ENCODE data around the gene MMAB.

MMAB gene

DNA sequence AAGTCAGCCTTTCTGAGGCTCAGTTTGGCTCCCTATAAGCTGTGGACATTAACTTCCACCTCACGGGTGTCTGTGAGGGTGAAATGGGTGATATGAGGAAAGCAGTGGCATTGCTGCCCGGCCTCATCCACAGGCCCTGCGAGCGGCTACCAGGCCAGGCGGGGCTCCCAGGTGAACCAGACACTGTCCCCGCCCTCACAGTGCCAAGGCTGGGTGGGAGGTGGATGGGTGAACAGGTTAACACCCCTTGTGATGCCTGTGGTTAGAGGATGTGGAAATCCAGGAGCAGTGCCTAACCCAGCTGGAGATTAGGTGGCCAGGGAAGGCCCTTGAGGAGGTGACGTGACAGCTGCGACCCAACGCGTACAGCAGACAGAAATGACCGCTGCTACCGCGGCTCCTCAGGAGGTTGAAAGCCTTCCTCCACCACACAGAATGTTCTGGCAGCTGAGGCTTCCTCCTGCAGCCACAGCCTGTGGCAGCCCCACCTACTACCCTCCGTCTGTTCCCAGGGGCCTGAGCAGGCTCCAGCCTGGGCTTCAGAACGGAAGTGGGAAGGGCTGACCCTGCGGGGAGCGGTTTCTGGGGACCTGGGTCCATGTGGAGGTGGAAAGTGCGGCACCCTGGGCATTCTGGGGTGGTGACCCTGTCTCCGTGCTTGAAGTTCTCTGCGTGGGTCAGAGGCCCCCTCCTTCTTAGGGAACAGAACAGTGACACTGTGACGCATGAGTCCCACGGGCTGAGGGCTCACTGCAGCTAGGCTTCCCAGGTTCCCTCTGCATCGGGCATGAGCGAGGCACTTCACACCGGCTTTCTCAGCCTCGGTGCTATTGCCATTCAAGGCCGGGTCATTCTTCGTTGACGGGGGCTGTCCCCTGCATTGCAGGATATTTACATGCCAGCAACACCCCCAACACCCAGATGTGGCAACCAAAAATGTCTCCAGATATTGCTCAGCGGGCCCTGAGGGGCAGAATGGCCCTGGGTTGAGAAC, 9.7 kb downstream of the MMAB start:
- TF ChIP-seq, protein P1, sequence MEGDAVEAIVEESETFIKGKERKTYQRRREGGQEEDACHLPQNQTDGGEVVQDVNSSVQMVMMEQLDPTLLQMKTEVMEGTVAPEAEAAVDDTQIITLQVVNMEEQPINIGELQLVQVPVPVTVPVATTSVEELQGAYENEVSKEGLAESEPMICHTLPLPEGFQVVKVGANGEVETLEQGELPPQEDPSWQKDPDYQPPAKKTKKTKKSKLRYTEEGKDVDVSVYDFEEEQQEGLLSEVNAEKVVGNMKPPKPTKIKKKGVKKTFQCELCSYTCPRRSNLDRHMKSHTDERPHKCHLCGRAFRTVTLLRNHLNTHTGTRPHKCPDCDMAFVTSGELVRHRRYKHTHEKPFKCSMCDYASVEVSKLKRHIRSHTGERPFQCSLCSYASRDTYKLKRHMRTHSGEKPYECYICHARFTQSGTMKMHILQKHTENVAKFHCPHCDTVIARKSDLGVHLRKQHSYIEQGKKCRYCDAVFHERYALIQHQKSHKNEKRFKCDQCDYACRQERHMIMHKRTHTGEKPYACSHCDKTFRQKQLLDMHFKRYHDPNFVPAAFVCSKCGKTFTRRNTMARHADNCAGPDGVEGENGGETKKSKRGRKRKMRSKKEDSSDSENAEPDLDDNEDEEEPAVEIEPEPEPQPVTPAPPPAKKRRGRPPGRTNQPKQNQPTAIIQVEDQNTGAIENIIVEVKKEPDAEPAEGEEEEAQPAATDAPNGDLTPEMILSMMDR (IDR thresholded peaks at IDR 0.05): no peak
- intact Hi-C loops (cut with DNase I; ENCODE audit: low total_unique reads): no loop called here
- peaks cover 22 to 100% (median 73%) of the 10 kb centered on the region in 3 donors for H3K36me3 ChIP-seq

DNA sequence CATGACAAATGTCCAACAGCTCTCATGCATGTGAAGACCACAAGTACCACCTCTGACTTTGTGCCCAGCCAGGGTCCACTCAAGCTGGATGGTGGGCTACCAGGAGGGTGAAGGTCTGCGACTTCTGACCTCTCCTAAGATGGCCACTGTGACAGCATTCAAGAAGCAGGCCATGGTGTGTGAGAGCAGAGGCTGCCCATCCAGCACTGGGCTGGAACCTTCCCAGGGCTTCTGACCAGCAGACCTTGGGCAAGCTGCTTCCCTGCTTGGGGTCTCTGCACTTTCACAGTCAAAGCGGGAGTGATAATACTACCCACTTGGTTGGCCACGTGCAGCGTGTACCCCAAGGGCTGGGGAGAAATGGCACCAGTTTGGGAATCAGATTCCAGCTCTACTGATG, 10.4 kb downstream of the MMAB start:
- Histone ChIP-seq H3K27ac (no peak overlapping the region), H3K4me3 (no peak overlapping the region), H3K9me3 (no peaks in the 10 kb centered on the region), H3K4me1 (no peaks in the 10 kb centered on the region), H3K36me3 (peaks cover 19 to 100% (median 66%) of the 10 kb centered on the region in 3 donors), H3K27me3 (no peaks in the 10 kb centered on the region)
- TF ChIP-seq, protein P1 (IDR thresholded peaks at IDR 0.05): no peak
- intact Hi-C loops (cut with DNase I; ENCODE audit: low total_unique reads): no loop called here
- DNase-seq: no peak

More for the DNA sequence above, 9.7 kb downstream of the MMAB start:
- Histone ChIP-seq H3K4me1 (no peaks in the 10 kb centered on the region), H3K9me3 (no peaks in the 10 kb centered on the region), H3K27me3 (no peaks in the 10 kb centered on the region), H3K27ac (no peak overlapping the region), H3K4me3 (no peak overlapping the region)
- no peak for DNase-seq

DNA sequence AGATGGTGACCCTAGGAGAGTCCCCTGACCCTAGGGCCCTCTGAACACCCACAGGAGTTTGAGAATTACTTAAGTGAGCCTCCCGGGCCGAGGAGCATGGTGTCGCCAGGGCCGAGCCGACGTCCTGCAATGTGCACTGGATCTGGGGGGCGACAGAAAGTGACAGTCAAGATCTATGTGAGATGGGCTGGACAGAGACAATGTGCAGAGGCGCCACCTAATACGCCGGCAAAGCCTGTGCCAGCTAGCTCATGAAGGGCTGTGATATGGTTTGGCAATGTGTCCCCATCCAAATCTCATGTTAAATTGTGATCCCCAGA, 11.6 kb downstream of the MMAB start:
- intact Hi-C loops (cut with DNase I; ENCODE audit: low total_unique reads): no loop called here

DNA sequence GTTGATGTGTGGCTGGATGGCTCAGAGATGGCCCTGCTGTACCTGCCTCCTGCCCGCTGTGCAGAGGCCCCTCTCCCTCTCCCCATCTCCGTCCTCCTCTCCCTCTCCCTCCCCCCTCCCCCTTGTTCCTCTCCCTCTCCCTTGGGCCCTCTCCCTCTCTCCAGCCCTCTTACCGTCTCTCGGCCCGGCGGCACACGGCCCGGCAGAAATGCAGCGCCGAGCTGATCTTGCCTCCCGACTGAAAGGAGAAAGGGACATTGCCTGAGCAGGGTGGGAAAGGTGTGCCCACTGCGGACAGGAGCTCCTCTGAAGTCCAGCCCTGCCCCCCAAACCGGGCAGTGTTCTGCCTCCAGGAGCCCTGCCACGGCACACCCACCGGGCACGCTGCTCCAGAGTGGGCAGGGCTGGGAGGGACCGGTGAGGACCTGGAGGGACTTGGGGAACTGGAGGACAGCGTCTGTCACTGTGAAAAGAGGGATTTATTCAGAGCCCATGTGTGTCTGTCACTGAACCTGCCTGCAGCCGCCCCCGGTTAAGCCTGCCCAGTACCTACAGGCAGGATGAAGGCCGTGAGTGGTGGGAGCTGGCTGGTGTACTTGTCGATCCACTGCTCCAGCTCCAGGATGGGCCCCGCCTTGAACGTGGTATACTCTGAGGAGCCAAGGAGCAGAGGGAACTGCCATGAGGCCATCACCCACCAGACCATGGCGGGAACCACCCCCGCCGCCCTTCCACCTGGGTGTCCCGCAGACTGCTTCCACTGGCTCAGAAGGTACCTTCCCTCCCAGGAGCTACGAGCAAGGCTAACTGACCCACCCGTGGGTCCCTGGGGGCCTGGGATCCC, 12.2 kb downstream of the MMAB start:
- Histone ChIP-seq H3K27ac (no peak overlapping the region), H3K4me1 (no peaks in the 10 kb centered on the region), H3K4me3 (no peak overlapping the region), H3K9me3 (no peaks in the 10 kb centered on the region), H3K36me3 (peaks cover 11 to 99% (median 50%) of the 10 kb centered on the region in 3 donors), H3K27me3 (no peaks in the 10 kb centered on the region)
- no peak for DNase-seq
- TF ChIP-seq, protein P1 (IDR thresholded peaks at IDR 0.05): no peak
- intact Hi-C loops (cut with DNase I; ENCODE audit: low total_unique reads): no loop called here

More for the DNA sequence above, 11.6 kb downstream of the MMAB start:
- no peaks in the 10 kb centered on the region for H3K9me3 ChIP-seq
- H3K27me3 ChIP-seq: no peaks in the 10 kb centered on the region
- DNase-seq: no peak
- H3K27ac ChIP-seq: no peak overlapping the region
- H3K36me3 ChIP-seq: peaks cover 11 to 100% (median 56%) of the 10 kb centered on the region in 3 donors
- no peaks in the 10 kb centered on the region for H3K4me1 ChIP-seq
- H3K4me3 ChIP-seq: no peak overlapping the region
- TF ChIP-seq, protein P1 (IDR thresholded peaks at IDR 0.05): no peak

DNA sequence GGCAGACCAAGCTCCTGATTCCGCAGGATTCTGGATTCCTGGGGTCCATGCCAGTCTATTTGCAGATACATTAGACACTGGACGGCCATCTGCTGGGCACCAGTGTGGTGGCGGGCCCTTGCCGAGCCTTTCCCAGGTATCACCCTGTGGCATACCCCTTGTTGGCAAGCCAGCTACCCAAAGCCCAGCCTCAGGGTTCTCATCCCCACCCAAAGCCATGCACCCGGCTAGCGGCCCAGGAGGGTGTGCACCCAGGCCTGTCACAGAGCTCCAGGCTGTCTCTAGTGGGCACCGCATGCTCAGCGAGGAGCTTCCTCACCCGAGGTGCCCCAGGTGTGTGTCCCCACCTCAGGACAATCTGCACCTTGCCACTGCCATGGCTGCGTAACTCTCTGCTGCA, 13.7 kb downstream of the MMAB start:
- Histone ChIP-seq H3K4me1 (no peaks in the 10 kb centered on the region), H3K36me3 (peaks cover 11 to 87% (median 38%) of the 10 kb centered on the region in 3 donors), H3K27me3 (no peaks in the 10 kb centered on the region), H3K4me3 (no peak overlapping the region), H3K9me3 (no peaks in the 10 kb centered on the region), H3K27ac (no peak overlapping the region)
- TF ChIP-seq, protein P1 (IDR thresholded peaks at IDR 0.05): no peak
- intact Hi-C loops (cut with DNase I; ENCODE audit: low total_unique reads): no loop called here
- DNase-seq: no peak

Measured in tibial artery (tissue), 4 donors.